ENCODE measurements around the gene LRMDA.

LRMDA gene

GRCh38 chr10:76082956-76083355 lies 651.5 kb downstream of the LRMDA start:
- H3K9ac ChIP-seq (ENCODE audit: low read depth, low read length), result no peak overlapping the region
- DNase-seq (no peak), ATAC-seq (ENCODE audit: insufficient read depth, low read depth) (no peak)
- H3K27ac ChIP-seq (ENCODE audit: low read length), result no peak overlapping the region
- H3K4me1 ChIP-seq (ENCODE audit: insufficient read depth, low read length), result no peaks in the 10 kb centered on the region
- H3K36me3 ChIP-seq (ENCODE audit: insufficient read depth, low read length), result no peaks in the 10 kb centered on the region
- H4K20me1 ChIP-seq (ENCODE audit: insufficient read depth, low read length), result no peaks in the 10 kb centered on the region
- H3K9me3 ChIP-seq (ENCODE audit: insufficient read depth, low read length, severe bottlenecking), result no peaks in the 10 kb centered on the region
- no peak for TF ChIP-seq EZH2 (IDR thresholded peaks at IDR 0.05; ENCODE audit: borderline replicate concordance, low read depth, low read length, severe bottlenecking)
- TF ChIP-seq CTCF (IDR thresholded peaks at IDR 0.05; ENCODE audit: borderline replicate concordance, extremely low read depth, low read length, poor library complexity, severe bottlenecking), result no peak
- no peak overlapping the region for H3K4me2 ChIP-seq (ENCODE audit: insufficient read depth, low read length)
- no peak overlapping the region for H2AFZ ChIP-seq (ENCODE audit: low read depth, low read length)
- H3K79me2 ChIP-seq (ENCODE audit: insufficient read depth, low read length), result no peaks in the 10 kb centered on the region
- no peak overlapping the region for H3K4me3 ChIP-seq (ENCODE audit: low read depth in 1 of 2, low read length in 2 of 2)
- no peaks in the 10 kb centered on the region for H3K27me3 ChIP-seq (ENCODE audit: insufficient read depth, low read length, poor library complexity)

GRCh38 chr10:76085002-76085816 lies 653.8 kb downstream of the LRMDA start:
- DNase-seq (no peak), ATAC-seq (ENCODE audit: insufficient read depth, low read depth) (no peak)
- no peak overlapping the region for H3K27ac ChIP-seq (ENCODE audit: low read length)
- H3K27me3 ChIP-seq (ENCODE audit: insufficient read depth, low read length, poor library complexity), result no peaks in the 10 kb centered on the region
- H3K36me3 ChIP-seq (ENCODE audit: insufficient read depth, low read length), result no peaks in the 10 kb centered on the region
- H3K79me2 ChIP-seq (ENCODE audit: insufficient read depth, low read length), result no peaks in the 10 kb centered on the region
- TF ChIP-seq EZH2 (IDR thresholded peaks at IDR 0.05; ENCODE audit: borderline replicate concordance, low read depth, low read length, severe bottlenecking) (no peak), CTCF (IDR thresholded peaks at IDR 0.05; ENCODE audit: borderline replicate concordance, extremely low read depth, low read length, poor library complexity, severe bottlenecking) (no peak)
- H3K4me1 ChIP-seq (ENCODE audit: insufficient read depth, low read length), result no peaks in the 10 kb centered on the region
- H3K9ac ChIP-seq (ENCODE audit: low read depth, low read length), result no peak overlapping the region
- no peak overlapping the region for H2AFZ ChIP-seq (ENCODE audit: low read depth, low read length)
- H3K9me3 ChIP-seq (ENCODE audit: insufficient read depth, low read length, severe bottlenecking), result no peaks in the 10 kb centered on the region
- no peak overlapping the region for H3K4me2 ChIP-seq (ENCODE audit: insufficient read depth, low read length)
- H3K4me3 ChIP-seq (ENCODE audit: low read depth in 1 of 2, low read length in 2 of 2), result no peak overlapping the region
- no peaks in the 10 kb centered on the region for H4K20me1 ChIP-seq (ENCODE audit: insufficient read depth, low read length)

DNA sequence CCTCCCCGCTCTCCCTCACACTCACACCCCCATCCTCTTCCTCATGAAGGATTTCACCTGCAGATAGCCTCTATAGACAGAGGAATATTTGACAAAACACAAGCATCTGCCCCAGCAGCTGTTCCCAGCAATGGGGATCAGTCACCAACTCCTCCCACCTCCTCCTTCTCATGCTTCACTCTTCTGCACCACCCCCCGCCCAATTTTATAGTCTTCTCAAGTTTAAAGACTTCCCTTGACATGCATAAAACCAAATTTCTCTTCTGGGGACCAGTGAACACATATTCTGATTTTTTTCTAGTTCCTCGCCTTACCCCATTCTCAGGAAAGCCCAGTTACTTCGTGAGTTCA lies 654.4 kb downstream of the LRMDA start:
- Histone ChIP-seq H3K9me3 (ENCODE audit: insufficient read depth, low read length, severe bottlenecking) (no peaks in the 10 kb centered on the region), H3K36me3 (ENCODE audit: insufficient read depth, low read length) (no peaks in the 10 kb centered on the region), H3K4me1 (ENCODE audit: insufficient read depth, low read length) (no peaks in the 10 kb centered on the region), H3K27ac (ENCODE audit: low read length) (no peak overlapping the region), H4K20me1 (ENCODE audit: insufficient read depth, low read length) (no peaks in the 10 kb centered on the region), H3K27me3 (ENCODE audit: insufficient read depth, low read length, poor library complexity) (no peaks in the 10 kb centered on the region), H3K4me2 (ENCODE audit: insufficient read depth, low read length) (no peak overlapping the region), H3K79me2 (ENCODE audit: insufficient read depth, low read length) (no peaks in the 10 kb centered on the region), H3K9ac (ENCODE audit: low read depth, low read length) (no peak overlapping the region), H2AFZ (ENCODE audit: low read depth, low read length) (no peak overlapping the region), H3K4me3 (ENCODE audit: low read depth in 1 of 2, low read length in 2 of 2) (no peak overlapping the region)
- TF ChIP-seq EZH2 (IDR thresholded peaks at IDR 0.05; ENCODE audit: borderline replicate concordance, low read depth, low read length, severe bottlenecking), result no peak
- no peak for TF ChIP-seq CTCF (IDR thresholded peaks at IDR 0.05; ENCODE audit: borderline replicate concordance, extremely low read depth, low read length, poor library complexity, severe bottlenecking)
- DNase-seq (no peak), ATAC-seq (ENCODE audit: insufficient read depth, low read depth) (no peak)

Data from DND-41 (cell line).